Mesenchymal stem cell (in vitro differentiated cells and primary cell): ENCODE measurements around the gene RCC2.

Experiments used
- DNase-seq: peaks from one replicate; pipeline ENCODE4 v3.0.0-alpha.2; 2013
- H2AFZ ChIP-seq: one replicate; pipeline ENCODE4 v1.6.1; 2013; ENCODE audit warnings: low read depth, mild to moderate bottlenecking, control low read depth, inconsistent platforms, low read length, moderate library complexity
- H2AK5ac ChIP-seq: 2 replicates; pipeline ENCODE4 v1.6.1; 2013; ENCODE audit warnings: low read length, moderate library complexity, mild to moderate bottlenecking, inconsistent platforms; ENCODE audit not compliant: severe bottlenecking
- H2BK120ac ChIP-seq: one replicate; pipeline ENCODE4 v1.6.1; 2013; ENCODE audit warnings: low read depth, mild to moderate bottlenecking, inconsistent platforms, low read length, moderate library complexity
- H2BK12ac ChIP-seq, 2 experiments: one replicate each; pipeline ENCODE4 v1.6.1; 2013; ENCODE audit warnings: inconsistent platforms in 2 of 2, low read length in 2 of 2, mild to moderate bottlenecking in 2 of 2, moderate library complexity in 2 of 2, control low read depth in 1 of 2
- H2BK15ac ChIP-seq: one replicate; pipeline ENCODE4 v1.6.1; 2013; ENCODE audit warnings: mild to moderate bottlenecking, low read depth, inconsistent platforms; ENCODE audit not compliant: poor library complexity, severe bottlenecking
- H2BK5ac ChIP-seq: 2 replicates; pipeline ENCODE4 v1.6.1; 2013; ENCODE audit warnings: low read depth, mild to moderate bottlenecking, low read length, control low read depth, inconsistent platforms; ENCODE audit not compliant: poor library complexity, severe bottlenecking
- H3K14ac ChIP-seq, 2 experiments: one replicate each; pipeline ENCODE4 v1.6.1; 2013; ENCODE audit warnings: inconsistent platforms in 2 of 2, low read length in 2 of 2, control low read depth in 1 of 2, mild to moderate bottlenecking in 1 of 2, moderate library complexity in 1 of 2
- H3K18ac ChIP-seq, 2 experiments: one replicate each; pipeline ENCODE4 v1.6.1; 2013; ENCODE audit warnings: inconsistent platforms in 2 of 2, low read length in 2 of 2, control low read depth in 1 of 2, low read depth in 1 of 2, mild to moderate bottlenecking in 1 of 2
- H3K23ac ChIP-seq, 2 experiments: one replicate each; pipeline ENCODE4 v1.6.1; 2013; ENCODE audit warnings: inconsistent platforms in 2 of 2, low read length in 2 of 2, mild to moderate bottlenecking in 2 of 2, moderate library complexity in 2 of 2, control low read depth in 1 of 2
- H3K27ac ChIP-seq: 2 replicates; pipeline ENCODE4 v1.5.1; 2013; ENCODE audit warnings: mild to moderate bottlenecking, moderate library complexity, low read length, control low read depth, inconsistent platforms; ENCODE audit not compliant: poor library complexity, severe bottlenecking
- H3K27me3 ChIP-seq, 2 experiments: 2 replicates each; pipeline versions ENCODE4 v1.6.1 to v1.7.0; 2013; ENCODE audit warnings: low read length in 2 of 2, mild to moderate bottlenecking in 2 of 2, moderate library complexity in 2 of 2, control low read depth in 1 of 2, inconsistent platforms in 1 of 2; ENCODE audit not compliant: control insufficient read depth in 1 of 2, insufficient read depth in 1 of 2
- H3K36me3 ChIP-seq, 2 experiments: 2 replicates each; pipeline versions ENCODE4 v1.6.1 to v1.7.0; 2013; ENCODE audit warnings: low read length in 2 of 2, control low read depth in 1 of 2, inconsistent platforms in 1 of 2, low read depth in 1 of 2, mild to moderate bottlenecking in 1 of 2; ENCODE audit not compliant: insufficient read depth in 2 of 2, control insufficient read depth in 1 of 2
- H3K4ac ChIP-seq, 2 experiments: one replicate each; pipeline ENCODE4 v1.6.1; 2013; ENCODE audit warnings: inconsistent platforms in 2 of 2, low read length in 2 of 2, mild to moderate bottlenecking in 2 of 2, moderate library complexity in 2 of 2, control low read depth in 1 of 2, low read depth in 1 of 2
- H3K4me1 ChIP-seq: 2 replicates; pipeline ENCODE4 v1.6.1; 2013; ENCODE audit warnings: low read depth, low read length, control low read depth; ENCODE audit not compliant: control insufficient read depth, insufficient read depth
- H3K4me2 ChIP-seq: 2 replicates; pipeline ENCODE4 v1.6.1; 2013; ENCODE audit warnings: low read length, mild to moderate bottlenecking, inconsistent platforms; ENCODE audit not compliant: poor library complexity, severe bottlenecking
- H3K4me3 ChIP-seq, 2 experiments: 2 replicates each; pipeline versions ENCODE4 v1.5.1 to v1.7.0; 2013; ENCODE audit warnings: low read length in 2 of 2, mild to moderate bottlenecking in 2 of 2, control low read depth in 1 of 2, low read depth in 1 of 2; ENCODE audit not compliant: insufficient read depth in 1 of 2
- H3K79me1 ChIP-seq: replicated peaks from 2 replicates; pipeline ENCODE4 v1.6.1; 2013; ENCODE audit warnings: mild to moderate bottlenecking, control low read depth, low read length, inconsistent platforms; ENCODE audit not compliant: poor library complexity, severe bottlenecking
- H3K9ac ChIP-seq: 2 replicates; pipeline ENCODE4 v1.7.0; 2013; ENCODE audit warnings: mild to moderate bottlenecking, low read length, moderate library complexity
- H3K9me3 ChIP-seq: 2 replicates; pipeline ENCODE4 v1.7.0; 2013; ENCODE audit warnings: mild to moderate bottlenecking, low read length; ENCODE audit not compliant: control insufficient read depth
- H4K8ac ChIP-seq: one replicate; pipeline ENCODE4 v1.6.1; 2013; ENCODE audit warnings: inconsistent platforms, mild to moderate bottlenecking, low read length, moderate library complexity
- H4K91ac ChIP-seq: one replicate; pipeline ENCODE4 v1.6.1; 2013; ENCODE audit warnings: mild to moderate bottlenecking, low read length, inconsistent platforms
- WGBS: methylation state at CpG from one replicate; pipeline ENCODE4 v1.1.7; 2013; ENCODE audit warnings: mixed read lengths; 5-methylcytosine and 5-hydroxymethylcytosine counted together

The RCC2 gene

GRCh38 chr1:17405898-17406759 is 33.3 kb downstream of the RCC2 start:
- DNase-seq = peak; percentile 59
- Histone ChIP-seq H3K4me1 (peaks cover 27% of the 10 kb centered on the region), H2AFZ (no peak overlapping the region), H2BK5ac (no peak overlapping the region), H3K9ac (no peak overlapping the region), H3K14ac (no peak overlapping the region), H3K79me1 (peaks cover 26% of the 10 kb centered on the region), H4K8ac (peak overlapping the region; percentile 19), H3K27me3 (peaks cover 0 to 6% of the 10 kb centered on the region in 2 experiments), H3K36me3 (peaks cover 47 to 48% of the 10 kb centered on the region in 2 experiments), H2BK15ac (no peak overlapping the region), H2BK120ac (no peak overlapping the region), H2BK12ac (no peak overlapping the region), H3K4me3 (no peak overlapping the region), H2AK5ac (no peak overlapping the region), H3K4me2 (no peak overlapping the region), H4K91ac (no peak overlapping the region), H3K4ac (no peak overlapping the region), H3K27ac (no peak overlapping the region), H3K23ac (no peak overlapping the region), H3K18ac (no peak overlapping the region), H3K9me3 (no peaks in the 10 kb centered on the region)
- WGBS = 65% methylated on average over 13 of the region's 15 CpGs

GRCh38 chr1:17404820-17405219 is 34.7 kb downstream of the RCC2 start:
- WGBS = 79% methylated on average over 6 of the region's 6 CpGs

DNA sequence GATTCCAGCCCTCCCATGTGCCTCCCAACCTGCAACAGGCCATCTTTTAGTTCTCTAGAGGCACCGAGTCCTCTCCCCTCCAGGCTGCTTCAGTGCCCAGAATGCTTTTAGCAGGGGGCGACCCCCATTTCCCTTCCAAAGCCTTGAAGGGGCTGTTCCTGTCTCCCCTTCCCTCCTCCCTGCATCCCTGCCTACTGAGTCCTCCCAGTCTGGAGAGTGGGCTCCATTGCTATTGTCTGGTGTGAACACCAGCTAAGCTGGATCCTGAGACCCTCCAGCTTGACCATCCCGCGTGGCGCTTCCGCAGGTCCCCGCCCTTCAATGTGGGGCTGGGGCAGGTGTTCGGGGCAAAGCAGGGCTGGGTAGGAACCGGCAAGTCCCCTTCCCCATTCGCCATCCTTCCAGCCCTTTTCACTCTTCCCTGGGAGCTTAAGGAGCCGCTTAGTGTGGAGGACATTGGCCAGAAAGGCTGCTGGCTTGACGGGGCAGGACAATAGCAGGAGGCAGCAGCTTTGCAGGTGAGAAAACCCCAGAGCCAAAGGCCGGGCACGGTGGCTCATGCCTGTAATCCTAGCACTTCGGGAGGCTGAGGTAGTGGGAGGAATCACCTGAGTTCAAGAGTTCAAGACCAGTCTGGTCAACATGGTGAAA is 35.3 kb downstream of the RCC2 start:
- Histone ChIP-seq H3K23ac (no peak overlapping the region), H3K14ac (no peak overlapping the region), H2AK5ac (no peak overlapping the region), H3K9ac (no peak overlapping the region), H4K91ac (no peak overlapping the region), H2AFZ (no peak overlapping the region), H3K27ac (no peak overlapping the region), H4K8ac (no peak overlapping the region), H3K4me1 (peaks cover 24% of the 10 kb centered on the region), H2BK15ac (no peak overlapping the region), H3K79me1 (peaks cover 10% of the 10 kb centered on the region), H3K18ac (no peak overlapping the region), H2BK12ac (no peak overlapping the region), H3K4me3 (no peak overlapping the region), H3K4ac (no peak overlapping the region), H2BK120ac (no peak overlapping the region), H3K4me2 (no peak overlapping the region), H3K36me3 (peaks cover 28 to 29% of the 10 kb centered on the region in 2 experiments), H3K27me3 (peaks cover 0 to 7% of the 10 kb centered on the region in 2 experiments), H3K9me3 (no peaks in the 10 kb centered on the region), H2BK5ac (no peak overlapping the region)
- WGBS = 65% methylated on average over 13 of the region's 15 CpGs
- DNase-seq = no peak

More at GRCh38 chr1:17404820-17405219, 34.7 kb downstream of the RCC2 start:
- DNase-seq = no peak
- H3K23ac ChIP-seq = no peak overlapping the region
- H3K9ac ChIP-seq = no peak overlapping the region
- H3K4me2 ChIP-seq = no peak overlapping the region
- H2BK5ac ChIP-seq = no peak overlapping the region
- no peak overlapping the region for H3K14ac ChIP-seq
- no peak overlapping the region for H3K18ac ChIP-seq
- peaks cover 27% of the 10 kb centered on the region for H3K4me1 ChIP-seq
- no peak overlapping the region for H2BK15ac ChIP-seq
- peak overlapping the region in 1 of 2 experiments; percentile 28 for H3K4ac ChIP-seq
- peaks cover 0 to 6% of the 10 kb centered on the region in 2 experiments for H3K27me3 ChIP-seq
- peak overlapping the region; percentile 64 for H2AK5ac ChIP-seq
- no peak overlapping the region for H2BK12ac ChIP-seq
- H4K91ac ChIP-seq = no peak overlapping the region
- no peaks in the 10 kb centered on the region for H3K9me3 ChIP-seq
- no peak overlapping the region for H3K27ac ChIP-seq
- no peak overlapping the region for H2AFZ ChIP-seq
- peaks cover 16% of the 10 kb centered on the region for H3K79me1 ChIP-seq
- H4K8ac ChIP-seq = no peak overlapping the region
- H3K36me3 ChIP-seq = peaks cover 34 to 36% of the 10 kb centered on the region in 2 experiments
- no peak overlapping the region for H2BK120ac ChIP-seq
- H3K4me3 ChIP-seq = no peak overlapping the region

GRCh38 chr1:17403081-17403480 is 36.4 kb downstream of the RCC2 start:
- no peak overlapping the region for H3K4me3 ChIP-seq
- peaks cover 6% of the 10 kb centered on the region for H3K79me1 ChIP-seq
- H3K36me3 ChIP-seq = peaks cover 17 to 21% of the 10 kb centered on the region in 2 experiments
- H4K8ac ChIP-seq = no peak overlapping the region
- no peak overlapping the region for H3K27ac ChIP-seq
- no peaks in the 10 kb centered on the region for H3K9me3 ChIP-seq
- no peak overlapping the region for H2BK5ac ChIP-seq
- H2AFZ ChIP-seq = no peak overlapping the region
- no peak overlapping the region for H3K23ac ChIP-seq
- WGBS = 78% methylated on average over 2 of the region's 3 CpGs
- peaks cover 20% of the 10 kb centered on the region for H3K4me1 ChIP-seq
- no peak overlapping the region for H4K91ac ChIP-seq
- H2BK15ac ChIP-seq = no peak overlapping the region
- H2AK5ac ChIP-seq = no peak overlapping the region
- H3K27me3 ChIP-seq = peaks cover 0 to 13% of the 10 kb centered on the region in 2 experiments
- H2BK120ac ChIP-seq = no peak overlapping the region
- no peak for DNase-seq
- no peak overlapping the region for H3K14ac ChIP-seq
- H3K4ac ChIP-seq = no peak overlapping the region
- H3K18ac ChIP-seq = no peak overlapping the region
- H2BK12ac ChIP-seq = no peak overlapping the region
- H3K4me2 ChIP-seq = no peak overlapping the region
- no peak overlapping the region for H3K9ac ChIP-seq
